HepG2 (cell line): ENCODE measurements around the gene SLC25A47. TPM values are rescaled to one million over a fixed set of nuclear protein-coding genes. Genes with fewer than 3 reads are reported as not detected.

ENCODE experiments used
- FLYWCH1 ChIP-seq: sonication (generic); formaldehyde crosslinking; IDR thresholded peaks from 2 replicates; pipeline ENCODE4 v1.8.1; 2023; ENCODE audit warnings: mild to moderate bottlenecking, missing genetic modification reagents
- GATAD2A ChIP-seq: IDR thresholded peaks from 2 replicates; pipeline ENCODE4 v1.6.1; 2016
- GTF2F1 ChIP-seq: fragments of 150-350 bp; IDR thresholded peaks from 2 replicates; pipeline ENCODE4 v1.6.1; 2014; ENCODE audit warnings: low read length
- HHEX ChIP-seq: IDR thresholded peaks from 2 replicates; pipeline ENCODE4 v1.6.1; 2016; ENCODE audit warnings: control low read depth
- HNRNPL ChIP-seq: fragments of 200-400 bp; formaldehyde crosslinking; IDR thresholded peaks from 2 replicates; pipeline ENCODE4 v1.6.1; 2017; ENCODE audit warnings: mild to moderate bottlenecking, low read depth, low read length
- KMT2A ChIP-seq: sonication (generic); formaldehyde crosslinking; IDR thresholded peaks from 2 replicates; pipeline ENCODE4 v1.4.0; 2020; ENCODE audit warnings: missing genetic modification reagents
- MNT ChIP-seq: fragments of 450-650 bp; IDR thresholded peaks from 2 replicates; pipeline ENCODE4 v1.6.1; 2016
- NFAT5 ChIP-seq: sonication (generic); formaldehyde crosslinking; IDR thresholded peaks from 2 replicates; pipeline ENCODE4 v1.4.0; 2020; ENCODE audit warnings: missing genetic modification reagents
- PHB2 ChIP-seq: fragments of 450-650 bp; IDR thresholded peaks from 2 replicates; pipeline ENCODE4 v1.6.1; 2018; ENCODE audit not compliant: partially characterized antibody
- POLR2AphosphoS5 ChIP-seq: IDR thresholded peaks from 2 replicates; pipeline ENCODE4 v1.6.1; 2012; ENCODE audit warnings: low read depth, low read length
- SAP130 ChIP-seq: IDR thresholded peaks from 2 replicates; pipeline ENCODE4 v1.6.1; 2016; ENCODE audit warnings: low read depth
- ZMYM2 ChIP-seq: sonication (generic); formaldehyde crosslinking; IDR thresholded peaks from 2 replicates; pipeline ENCODE4 v1.8.0; 2022; ENCODE audit warnings: mild to moderate bottlenecking, missing genetic modification reagents
- ZMYM3 ChIP-seq: sonication (generic); formaldehyde crosslinking; IDR thresholded peaks from 2 replicates; pipeline ENCODE4 v1.5.1; 2020; ENCODE audit warnings: mild to moderate bottlenecking, missing genetic modification reagents
- ZNF121 ChIP-seq: sonication (generic); formaldehyde crosslinking; IDR thresholded peaks from 2 replicates; pipeline ENCODE4 v1.5.0; 2020; ENCODE audit warnings: mild to moderate bottlenecking, missing genetic modification reagents
- ZNF432 ChIP-seq: sonication (generic); formaldehyde crosslinking; IDR thresholded peaks from 2 replicates; pipeline ENCODE4 v1.5.0; 2020; ENCODE audit warnings: missing genetic modification reagents, mild to moderate bottlenecking, borderline replicate concordance
- ZNF446 ChIP-seq: sonication (generic); formaldehyde crosslinking; IDR thresholded peaks from 2 replicates; pipeline ENCODE4 v1.5.0; 2020; ENCODE audit warnings: mild to moderate bottlenecking, missing genetic modification reagents
- ZNF460 ChIP-seq: sonication (generic); formaldehyde crosslinking; IDR thresholded peaks from 2 replicates; pipeline ENCODE4 v1.5.1; 2020; ENCODE audit warnings: missing genetic modification reagents, mild to moderate bottlenecking, borderline replicate concordance
- ZNF768 ChIP-seq: sonication (generic); formaldehyde crosslinking; IDR thresholded peaks from 2 replicates; pipeline ENCODE4 v1.4.0; 2020; ENCODE audit warnings: missing genetic modification reagents
- ZNF770 ChIP-seq: sonication (generic); formaldehyde crosslinking; IDR thresholded peaks from 2 replicates; pipeline ENCODE4 v1.5.0; 2020; ENCODE audit warnings: mild to moderate bottlenecking, missing genetic modification reagents
- ZNF83 ChIP-seq: sonication (generic); formaldehyde crosslinking; IDR thresholded peaks from 2 replicates; pipeline ENCODE4 v1.4.0; 2020; ENCODE audit warnings: missing genetic modification reagents, mild to moderate bottlenecking, borderline replicate concordance
- polyA plus RNA-seq, 8 experiments: library from polyadenylated mRNA; depleted of rRNA in 3 of 8; stranded (reverse) in 7 of 8; unstranded in 1 of 8; fragments of >200 nt; fragmentation: Illumina TruSeq in 4 of 8; extraction: Trizol in 4 of 8; gene quantifications; 2 replicates each; pipeline versions ENCODE4 v1.2.1 to v1.2.3, GENCODE V29; 2011 to 2016; ENCODE audit warnings: low read depth in 4 of 8, missing spikeins in 1 of 8, mixed read lengths in 1 of 8; ENCODE audit not compliant: insufficient read depth in 1 of 8
- total RNA-seq, 5 experiments: library from RNA; depleted of rRNA; stranded (reverse); fragments of >200 nt; fragmentation: Illumina TruSeq; extraction: Trizol; gene quantifications; 2 replicates each; pipeline ENCODE4 v1.2.3, GENCODE V29; 2016; ENCODE audit warnings: low read depth in 1 of 5

The SLC25A47 gene
- total and polyA plus RNA-seq, 2 of the 13 experiments (the other 11 are each of a cell fraction or from before 2014, with no cell fraction given): 1.0 to 1.7 TPM

- no peak for TF ChIP-seq MNT
- TF ChIP-seq ZNF432: no peak
- TF ChIP-seq ZNF460 (CRISPR knock-in tag): no peak
- no peak for TF ChIP-seq FLYWCH1
- TF ChIP-seq ZNF121 (CRISPR knock-in tag): peak; percentile 92
- TF ChIP-seq ZMYM2: no peak
- TF ChIP-seq POLR2AphosphoS5: no peak
- TF ChIP-seq NFAT5 (CRISPR knock-in tag): no peak
- no peak for TF ChIP-seq PHB2
- TF ChIP-seq HNRNPL: 0 out of 2 replicates have a peak, but pooled peaks have one; percentile 40
- TF ChIP-seq ZNF83: no peak
- 0 out of 2 replicates have a peak, but pooled peaks have one; percentile 21 for TF ChIP-seq ZNF770
- no peak for TF ChIP-seq GTF2F1
- 0 out of 2 replicates have a peak, but pooled peaks have one; percentile 14 for TF ChIP-seq SAP130 (CRISPR knock-in tag)
- TF ChIP-seq KMT2A (CRISPR knock-in tag): no peak
- TF ChIP-seq ZMYM3 (CRISPR knock-in tag): peak; percentile 57; the same call in 1 of the 2 replicates
- TF ChIP-seq HHEX: no peak
- peak; percentile 48; the same call in 1 of the 2 replicates for TF ChIP-seq GATAD2A
- peak; percentile 93 for TF ChIP-seq ZNF768
- TF ChIP-seq ZNF446 (CRISPR knock-in tag): no peak
Observed at GRCh38 chr14:100317912-100318808, 5.0 kb upstream of the SLC25A47 start (continued).
